ENCODE data around the gene DLGAP1. TPM values are rescaled to one million over a fixed set of nuclear protein-coding genes. Genes with fewer than 3 reads are reported as not detected.

DLGAP1 gene
- total RNA-seq, 1 donor from 2014 or later, result 57.1 TPM

GRCh38 chr18:3967359-3968180 is 487.5 kb downstream of the DLGAP1 start:
- DNase-seq (ENCODE audit: low spot score in 2 of 2), result no peak
- FAIRE-seq, result no peak

GRCh38 chr18:3966642-3967358 is 488.3 kb downstream of the DLGAP1 start:
- FAIRE-seq (no peak), DNase-seq (ENCODE audit: low spot score in 2 of 2) (no peak)

GRCh38 chr18:3966246-3966641 is 488.9 kb downstream of the DLGAP1 start:
- FAIRE-seq, result no peak

GRCh38 chr18:3960977-3961376 is 494.1 kb downstream of the DLGAP1 start:
- DNase-seq (ENCODE audit: low spot score in 2 of 2), result no peak
- no peak for FAIRE-seq

More at GRCh38 chr18:3966246-3966641, 488.9 kb downstream of the DLGAP1 start:
- DNase-seq (ENCODE audit: low spot score in 2 of 2), result no peak

- DNase-seq (ENCODE audit: low spot score in 2 of 2) (no peak), FAIRE-seq (no peak)
These were observed 495.0 kb downstream of the DLGAP1 start for GRCh38 chr18:3960142-3960541.

- DNase-seq (ENCODE audit: low spot score in 2 of 2) (no peak), FAIRE-seq (no peak)
These were observed 503.1 kb downstream of the DLGAP1 start for GRCh38 chr18:3952031-3952430.

- DNase-seq (ENCODE audit: low spot score in 2 of 2) (no peak), FAIRE-seq (no peak)
These were observed 504.3 kb downstream of the DLGAP1 start for GRCh38 chr18:3950668-3951404.

GRCh38 chr18:3948958-3949357 is 506.1 kb downstream of the DLGAP1 start:
- DNase-seq (ENCODE audit: low spot score in 2 of 2) (no peak), FAIRE-seq (no peak)

GRCh38 chr18:3947383-3947782 is 507.7 kb downstream of the DLGAP1 start:
- FAIRE-seq, result no peak

GRCh38 chr18:3935305-3935704 is 519.8 kb downstream of the DLGAP1 start:
- FAIRE-seq (no peak), DNase-seq (ENCODE audit: low spot score in 2 of 2) (no peak)

More at GRCh38 chr18:3947383-3947782, 507.7 kb downstream of the DLGAP1 start:
- DNase-seq (ENCODE audit: low spot score in 2 of 2), result no peak

- DNase-seq (ENCODE audit: low spot score in 2 of 2), result no peak
- no peak for FAIRE-seq
These were observed 522.8 kb downstream of the DLGAP1 start for GRCh38 chr18:3932276-3932675.

- FAIRE-seq (no peak), DNase-seq (ENCODE audit: low spot score in 2 of 2) (no peak)
These were observed 523.5 kb downstream of the DLGAP1 start for GRCh38 chr18:3931542-3932112.

- FAIRE-seq (no peak), DNase-seq (ENCODE audit: low spot score in 2 of 2) (no peak)
These were observed 524.1 kb downstream of the DLGAP1 start for GRCh38 chr18:3931013-3931315.

GRCh38 chr18:3930126-3931012 is 524.7 kb downstream of the DLGAP1 start:
- FAIRE-seq (no peak), DNase-seq (ENCODE audit: low spot score in 2 of 2) (no peak)

- FAIRE-seq, result no peak
These were observed 530.7 kb downstream of the DLGAP1 start for GRCh38 chr18:3924455-3924854.

GRCh38 chr18:3923750-3924149 is 531.4 kb downstream of the DLGAP1 start:
- FAIRE-seq (no peak), DNase-seq (ENCODE audit: low spot score in 2 of 2) (no peak)

More at GRCh38 chr18:3924455-3924854, 530.7 kb downstream of the DLGAP1 start:
- DNase-seq (ENCODE audit: low spot score in 2 of 2), result no peak

- FAIRE-seq (no peak), DNase-seq (ENCODE audit: low spot score in 2 of 2) (no peak)
These were observed 533.3 kb downstream of the DLGAP1 start for GRCh38 chr18:3921826-3922225.

- DNase-seq (ENCODE audit: low spot score in 2 of 2), result no peak
- FAIRE-seq, result no peak
These were observed 534.3 kb downstream of the DLGAP1 start for GRCh38 chr18:3920832-3921231.

GRCh38 chr18:3919396-3920061 is 535.6 kb downstream of the DLGAP1 start:
- no peak for DNase-seq (ENCODE audit: low spot score in 2 of 2)
- FAIRE-seq, result no peak
